ENCODE data around the gene C1orf35. TPM values are rescaled to one million over a fixed set of nuclear protein-coding genes. Genes with fewer than 3 reads are reported as not detected.

Gene C1orf35
- total RNA-seq, 1 donor, result 5.4 TPM

DNA sequence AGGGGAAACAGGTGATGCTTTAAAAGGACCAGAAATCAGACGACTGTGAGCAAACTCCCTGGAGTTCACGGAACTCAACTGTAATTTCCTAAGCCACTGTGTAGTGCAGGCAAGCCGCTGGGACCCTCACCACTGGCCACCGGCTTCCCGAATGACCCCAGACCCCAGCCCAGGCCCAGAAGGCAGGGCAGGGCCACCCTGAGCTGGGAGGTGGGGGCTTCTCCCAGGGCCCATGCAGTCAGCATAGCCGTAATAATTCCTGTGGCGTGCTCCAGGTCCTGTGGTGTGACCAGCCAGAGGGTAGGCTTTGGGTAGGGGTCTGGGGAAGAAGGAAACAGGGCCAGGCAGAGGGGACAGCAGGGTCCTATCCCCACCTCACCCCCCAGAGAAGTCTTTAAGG, 24.1 kb downstream of the C1orf35 start:
- Histone ChIP-seq H3K36me3 (ENCODE audit: insufficient read depth, low read length) (no peaks in the 10 kb centered on the region), H3K79me2 (ENCODE audit: insufficient read depth, low read length) (peaks cover 46% of the 10 kb centered on the region), H4K20me1 (ENCODE audit: insufficient read depth, low read length) (peaks cover 68% of the 10 kb centered on the region), H3K9me3 (ENCODE audit: low read depth, low read length) (no peaks in the 10 kb centered on the region), H3K27ac (ENCODE audit: low read depth, low read length) (no peak overlapping the region), H3K4me1 (ENCODE audit: insufficient read depth, low read length) (peaks cover 8% of the 10 kb centered on the region), H3K4me3 (ENCODE audit: insufficient read depth, low read length) (no peak overlapping the region), H3K4me2 (ENCODE audit: insufficient read depth, low read length) (no peak overlapping the region), H3K27me3 (ENCODE audit: insufficient read depth, low read length) (no peaks in the 10 kb centered on the region), H2AFZ (ENCODE audit: low read length) (no peak overlapping the region)
- TF ChIP-seq, protein P1, sequence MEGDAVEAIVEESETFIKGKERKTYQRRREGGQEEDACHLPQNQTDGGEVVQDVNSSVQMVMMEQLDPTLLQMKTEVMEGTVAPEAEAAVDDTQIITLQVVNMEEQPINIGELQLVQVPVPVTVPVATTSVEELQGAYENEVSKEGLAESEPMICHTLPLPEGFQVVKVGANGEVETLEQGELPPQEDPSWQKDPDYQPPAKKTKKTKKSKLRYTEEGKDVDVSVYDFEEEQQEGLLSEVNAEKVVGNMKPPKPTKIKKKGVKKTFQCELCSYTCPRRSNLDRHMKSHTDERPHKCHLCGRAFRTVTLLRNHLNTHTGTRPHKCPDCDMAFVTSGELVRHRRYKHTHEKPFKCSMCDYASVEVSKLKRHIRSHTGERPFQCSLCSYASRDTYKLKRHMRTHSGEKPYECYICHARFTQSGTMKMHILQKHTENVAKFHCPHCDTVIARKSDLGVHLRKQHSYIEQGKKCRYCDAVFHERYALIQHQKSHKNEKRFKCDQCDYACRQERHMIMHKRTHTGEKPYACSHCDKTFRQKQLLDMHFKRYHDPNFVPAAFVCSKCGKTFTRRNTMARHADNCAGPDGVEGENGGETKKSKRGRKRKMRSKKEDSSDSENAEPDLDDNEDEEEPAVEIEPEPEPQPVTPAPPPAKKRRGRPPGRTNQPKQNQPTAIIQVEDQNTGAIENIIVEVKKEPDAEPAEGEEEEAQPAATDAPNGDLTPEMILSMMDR (IDR thresholded peaks at IDR 0.05; ENCODE audit: extremely low read depth, low read depth, low read length), result no peak
- no peak for DNase-seq (ENCODE audit: insufficient read length, low spot score, missing footprints)

DNA sequence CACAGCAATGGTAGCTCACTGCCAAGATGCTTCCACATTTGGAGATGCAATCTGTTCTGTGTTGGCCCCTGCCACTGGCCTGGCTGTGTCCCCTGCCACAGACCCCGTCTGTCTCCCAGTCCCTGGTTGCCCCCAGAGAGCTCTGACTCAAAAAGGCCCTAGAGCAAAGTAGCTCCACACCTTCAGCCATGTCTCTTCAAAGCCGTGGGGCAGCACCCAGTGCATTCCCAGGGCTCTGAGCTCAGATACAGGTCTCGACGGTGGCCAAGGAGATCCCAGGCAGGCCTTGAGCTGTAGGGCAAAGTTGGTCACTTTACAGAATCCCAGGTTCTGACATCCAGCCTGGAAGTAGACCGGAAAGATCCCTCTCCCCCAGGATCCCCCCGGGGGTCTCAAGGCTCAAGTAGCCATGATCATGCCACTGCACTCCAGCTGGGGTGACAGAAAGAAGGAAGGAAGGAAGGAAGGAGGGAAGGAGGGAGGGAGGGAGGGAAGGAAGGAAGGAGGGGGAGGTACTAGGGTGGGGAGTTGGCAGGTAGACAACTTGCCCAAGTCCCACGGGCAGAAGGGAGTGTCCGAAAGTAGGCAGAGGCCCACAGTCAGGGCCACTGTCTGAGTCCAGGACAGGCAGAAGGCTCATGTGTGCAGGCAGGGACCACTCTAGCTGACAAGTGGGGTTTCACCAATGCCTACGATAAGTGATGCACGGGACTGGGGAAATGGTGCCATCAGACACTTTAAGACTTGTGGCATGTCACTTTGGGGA, 25.4 kb downstream of the C1orf35 start:
- Histone ChIP-seq H3K36me3 (ENCODE audit: insufficient read depth, low read length) (no peaks in the 10 kb centered on the region), H3K4me3 (ENCODE audit: insufficient read depth, low read length) (no peak overlapping the region), H3K9me3 (ENCODE audit: low read depth, low read length) (no peaks in the 10 kb centered on the region), H3K27me3 (ENCODE audit: insufficient read depth, low read length) (no peaks in the 10 kb centered on the region), H2AFZ (ENCODE audit: low read length) (no peak overlapping the region), H3K79me2 (ENCODE audit: insufficient read depth, low read length) (peaks cover 33% of the 10 kb centered on the region), H3K4me1 (ENCODE audit: insufficient read depth, low read length) (peaks cover 8% of the 10 kb centered on the region), H3K4me2 (ENCODE audit: insufficient read depth, low read length) (no peak overlapping the region), H3K27ac (ENCODE audit: low read depth, low read length) (no peak overlapping the region), H4K20me1 (ENCODE audit: insufficient read depth, low read length) (peaks cover 63% of the 10 kb centered on the region)
- no peak for DNase-seq (ENCODE audit: insufficient read length, low spot score, missing footprints)
- TF ChIP-seq, protein P1 (IDR thresholded peaks at IDR 0.05; ENCODE audit: extremely low read depth, low read depth, low read length), result no peak

- peaks cover 8% of the 10 kb centered on the region for H3K4me1 ChIP-seq (ENCODE audit: insufficient read depth, low read length)
- no peak overlapping the region for H2AFZ ChIP-seq (ENCODE audit: low read length)
- H3K27me3 ChIP-seq (ENCODE audit: insufficient read depth, low read length), result no peaks in the 10 kb centered on the region
- H3K79me2 ChIP-seq (ENCODE audit: insufficient read depth, low read length), result peaks cover 26% of the 10 kb centered on the region
- no peak overlapping the region for H3K27ac ChIP-seq (ENCODE audit: low read depth, low read length)
- no peak overlapping the region for H3K4me3 ChIP-seq (ENCODE audit: insufficient read depth, low read length)
- no peaks in the 10 kb centered on the region for H3K9me3 ChIP-seq (ENCODE audit: low read depth, low read length)
- no peaks in the 10 kb centered on the region for H3K36me3 ChIP-seq (ENCODE audit: insufficient read depth, low read length)
- TF ChIP-seq, protein P1 (IDR thresholded peaks at IDR 0.05; ENCODE audit: extremely low read depth, low read depth, low read length), result no peak
- H3K4me2 ChIP-seq (ENCODE audit: insufficient read depth, low read length), result no peak overlapping the region
- peaks cover 63% of the 10 kb centered on the region for H4K20me1 ChIP-seq (ENCODE audit: insufficient read depth, low read length)
- no peak for DNase-seq (ENCODE audit: insufficient read length, low spot score, missing footprints)
These were observed 26.2 kb downstream of the C1orf35 start for GRCh38 chr1:228076796-228077430.

DNA sequence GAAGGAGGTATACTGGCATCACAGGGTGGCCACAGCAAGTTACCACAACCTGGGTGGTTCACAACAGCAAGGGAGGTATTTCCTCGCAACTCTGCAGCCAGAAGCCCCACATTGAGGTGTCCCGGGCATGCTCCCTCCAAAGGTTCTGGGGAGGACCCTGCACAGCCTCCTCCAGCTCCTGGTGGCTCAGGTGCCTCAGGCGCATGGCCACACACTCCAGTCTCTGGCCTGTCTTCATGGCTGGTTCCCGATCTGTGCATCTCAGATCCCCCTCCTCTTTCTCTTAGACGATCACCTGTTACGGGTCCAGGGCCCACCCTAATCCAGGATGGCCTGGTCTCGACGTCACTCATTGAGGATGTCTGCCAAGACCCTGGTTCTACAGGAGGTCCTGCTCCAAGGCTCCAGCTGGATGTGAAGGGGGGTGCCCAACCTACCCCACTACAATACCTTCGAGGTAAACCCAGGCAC, 27.3 kb downstream of the C1orf35 start:
- Histone ChIP-seq H2AFZ (ENCODE audit: low read length) (no peak overlapping the region), H3K4me3 (ENCODE audit: insufficient read depth, low read length) (no peak overlapping the region), H3K4me1 (ENCODE audit: insufficient read depth, low read length) (no peaks in the 10 kb centered on the region), H4K20me1 (ENCODE audit: insufficient read depth, low read length) (peaks cover 56% of the 10 kb centered on the region), H3K27ac (ENCODE audit: low read depth, low read length) (no peak overlapping the region), H3K36me3 (ENCODE audit: insufficient read depth, low read length) (no peaks in the 10 kb centered on the region), H3K9me3 (ENCODE audit: low read depth, low read length) (no peaks in the 10 kb centered on the region), H3K27me3 (ENCODE audit: insufficient read depth, low read length) (no peaks in the 10 kb centered on the region), H3K79me2 (ENCODE audit: insufficient read depth, low read length) (peaks cover 17% of the 10 kb centered on the region), H3K4me2 (ENCODE audit: insufficient read depth, low read length) (no peak overlapping the region)
- TF ChIP-seq, protein P1 (IDR thresholded peaks at IDR 0.05; ENCODE audit: extremely low read depth, low read depth, low read length), result no peak
- DNase-seq (ENCODE audit: insufficient read length, low spot score, missing footprints), result no peak

All from osteoblast (primary cell).